Fibroblast of mammary gland (primary cell): Measurements from ENCODE around the gene ZNF346.
"Not testable (repeated sequence)": the region's sequence is repeated elsewhere in the genome, so short reads cannot be mapped to it uniquely, and the experiment has no call there.

Experiments used
- DNase-seq: peaks from one replicate; pipeline ENCODE4 v3.0.0-alpha.2; 2010; ENCODE audit warnings: low read depth
- H3K4me3 ChIP-seq: 2 replicates; pipeline ENCODE4 v1.5.1; 2011; ENCODE audit warnings: low read depth, mild to moderate bottlenecking, low read length, moderate library complexity; ENCODE audit not compliant: control insufficient read depth
- TF ChIP-seq, protein P1 (sequence below): conservative IDR thresholded peaks from 2 replicates; pipeline ENCODE4 v1.5.1; 2011; ENCODE audit warnings: low read depth, low read length, inconsistent platforms; ENCODE audit not compliant: control insufficient read depth, insufficient read depth

The ZNF346 gene

DNA sequence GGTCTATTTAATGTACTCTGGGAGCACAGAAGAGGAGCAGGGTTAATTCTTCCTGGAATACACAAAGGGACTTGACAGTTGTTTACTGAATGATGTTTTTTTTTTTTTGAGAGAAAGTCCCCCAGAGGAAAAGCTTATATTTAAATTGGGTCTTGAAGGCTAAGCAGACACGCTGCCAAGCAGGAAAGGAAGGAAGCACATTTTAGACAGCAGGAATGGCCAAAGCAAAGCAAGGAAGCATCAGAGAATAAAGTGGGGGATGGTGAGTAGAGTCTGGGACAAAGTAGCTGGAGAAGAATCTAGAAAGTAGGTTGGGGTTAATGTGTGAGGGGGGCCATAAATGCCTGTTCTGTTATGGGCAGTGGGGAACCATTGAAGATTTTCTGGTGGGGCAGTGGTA, 21.5 kb downstream of the ZNF346 start:
- TF ChIP-seq, protein P1, sequence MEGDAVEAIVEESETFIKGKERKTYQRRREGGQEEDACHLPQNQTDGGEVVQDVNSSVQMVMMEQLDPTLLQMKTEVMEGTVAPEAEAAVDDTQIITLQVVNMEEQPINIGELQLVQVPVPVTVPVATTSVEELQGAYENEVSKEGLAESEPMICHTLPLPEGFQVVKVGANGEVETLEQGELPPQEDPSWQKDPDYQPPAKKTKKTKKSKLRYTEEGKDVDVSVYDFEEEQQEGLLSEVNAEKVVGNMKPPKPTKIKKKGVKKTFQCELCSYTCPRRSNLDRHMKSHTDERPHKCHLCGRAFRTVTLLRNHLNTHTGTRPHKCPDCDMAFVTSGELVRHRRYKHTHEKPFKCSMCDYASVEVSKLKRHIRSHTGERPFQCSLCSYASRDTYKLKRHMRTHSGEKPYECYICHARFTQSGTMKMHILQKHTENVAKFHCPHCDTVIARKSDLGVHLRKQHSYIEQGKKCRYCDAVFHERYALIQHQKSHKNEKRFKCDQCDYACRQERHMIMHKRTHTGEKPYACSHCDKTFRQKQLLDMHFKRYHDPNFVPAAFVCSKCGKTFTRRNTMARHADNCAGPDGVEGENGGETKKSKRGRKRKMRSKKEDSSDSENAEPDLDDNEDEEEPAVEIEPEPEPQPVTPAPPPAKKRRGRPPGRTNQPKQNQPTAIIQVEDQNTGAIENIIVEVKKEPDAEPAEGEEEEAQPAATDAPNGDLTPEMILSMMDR = no peak
- DNase-seq = no peak

GRCh38 chr5:177044641-177045040, 22.1 kb downstream of the ZNF346 start:
- TF ChIP-seq, protein P1 = no peak
- no peak for DNase-seq
- H3K4me3 ChIP-seq = no peak overlapping the region

More for the DNA sequence above, 21.5 kb downstream of the ZNF346 start:
- H3K4me3 ChIP-seq = no peak overlapping the region

DNA sequence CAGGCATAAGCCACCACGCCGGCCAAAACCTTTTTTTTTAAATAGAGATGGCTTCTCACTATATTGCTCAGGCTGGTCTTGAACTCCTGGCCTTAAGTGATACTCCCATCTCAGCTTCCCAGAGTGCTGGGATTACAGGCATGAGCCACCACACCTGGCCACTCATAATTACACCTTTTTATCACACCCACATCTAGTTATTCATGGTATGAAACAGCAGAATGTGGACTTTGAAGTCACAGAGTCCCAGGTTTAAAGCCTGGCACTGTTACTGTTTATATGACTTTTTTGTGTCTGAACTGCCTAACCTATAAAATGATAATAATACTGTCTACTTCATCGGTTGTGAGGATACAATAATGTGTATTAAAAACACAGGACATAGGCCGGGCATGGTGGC, 23.1 kb downstream of the ZNF346 start:
- no peak for DNase-seq
- H3K4me3 ChIP-seq = no peak overlapping the region

GRCh38 chr5:177048531-177048930, 26.0 kb downstream of the ZNF346 start:
- DNase-seq = not testable (repeated sequence)

More for the DNA sequence above, 23.1 kb downstream of the ZNF346 start:
- TF ChIP-seq, protein P1 = no peak

DNA sequence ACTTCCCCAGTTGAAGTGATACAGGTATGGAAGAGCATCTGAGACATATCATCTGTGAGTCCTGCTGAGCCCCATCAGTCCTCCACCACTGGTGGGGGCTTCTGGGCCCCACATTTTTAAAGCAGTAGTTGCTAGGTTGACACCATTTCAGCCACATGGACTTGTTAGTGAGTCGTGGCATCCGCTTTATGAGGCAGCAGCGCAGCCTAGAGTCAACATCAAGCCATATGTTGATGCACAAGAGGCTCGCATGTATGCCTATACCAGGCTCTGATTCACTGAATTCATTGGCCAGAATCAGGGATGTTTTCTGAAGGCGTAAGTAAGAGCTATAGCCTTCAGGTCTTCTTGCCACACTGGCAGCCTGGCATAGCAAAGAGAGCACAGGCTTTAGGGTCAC, 26.8 kb downstream of the ZNF346 start:
- TF ChIP-seq, protein P1 = no peak
- no peak for DNase-seq
- H3K4me3 ChIP-seq = no peak overlapping the region

More at GRCh38 chr5:177048531-177048930, 26.0 kb downstream of the ZNF346 start:
- H3K4me3 ChIP-seq = not testable (repeated sequence)

DNA sequence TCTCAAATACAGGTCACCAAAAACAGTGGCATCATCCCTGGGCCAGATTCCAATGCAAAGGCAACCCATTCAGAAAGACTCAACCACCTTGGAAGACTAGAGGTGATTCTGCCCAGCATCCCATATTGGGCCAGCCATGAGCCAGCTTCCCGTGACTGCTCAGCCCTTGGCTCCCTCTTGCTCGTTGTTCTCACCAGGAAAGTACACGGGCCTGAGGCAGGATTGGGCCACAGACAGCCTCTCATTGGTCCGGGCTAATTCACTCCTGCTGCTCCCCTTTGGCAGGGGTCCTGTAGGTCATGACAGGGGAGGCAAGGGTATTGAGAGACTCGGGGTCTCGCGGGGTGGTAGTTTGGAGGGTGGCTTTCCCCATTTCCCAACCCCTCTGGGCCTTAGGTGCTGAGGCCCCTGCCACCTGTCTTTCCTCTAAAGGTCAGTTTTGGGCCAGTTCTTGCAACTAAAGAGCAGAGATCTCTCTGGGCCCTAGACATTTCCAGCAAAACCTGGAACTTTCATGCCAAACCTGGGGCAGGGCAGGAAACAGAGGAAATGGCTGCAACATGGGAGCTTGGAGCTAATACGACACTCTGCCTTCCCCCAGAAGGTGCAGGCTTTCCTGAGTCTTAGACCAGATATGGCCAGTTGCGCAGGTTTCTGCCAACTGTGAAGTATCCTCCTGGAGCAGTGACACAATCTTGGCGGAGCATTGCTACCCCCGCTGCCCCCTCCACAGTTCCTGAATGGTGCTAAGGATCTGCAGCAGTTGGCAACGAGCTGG, 42.2 kb downstream of the ZNF346 start:
- TF ChIP-seq, protein P1 = no peak
- DNase-seq = no peak
- H3K4me3 ChIP-seq = no peak overlapping the region

GRCh38 chr5:177065491-177065890, 43.0 kb downstream of the ZNF346 start:
- TF ChIP-seq, protein P1 = no peak
- no peak overlapping the region for H3K4me3 ChIP-seq
- DNase-seq = no peak
